ENCODE measurements around the gene EML3.

The EML3 gene

GRCh38 chr11:62607714-62608113, 4.9 kb downstream of the EML3 start:
- Mint-ChIP-seq H3K36me3 (peaks cover 91% of the 10 kb centered on the region), H3K9me3 (no peaks in the 10 kb centered on the region), H3K4me1 (peaks cover 65% of the 10 kb centered on the region), H3K4me3 (no peak overlapping the region), H3K27ac (peak overlapping the region; percentile 34)
- ATAC-seq (no peak), DNase-seq (ENCODE audit: low spot score in 2 of 2) (no peak)

DNA sequence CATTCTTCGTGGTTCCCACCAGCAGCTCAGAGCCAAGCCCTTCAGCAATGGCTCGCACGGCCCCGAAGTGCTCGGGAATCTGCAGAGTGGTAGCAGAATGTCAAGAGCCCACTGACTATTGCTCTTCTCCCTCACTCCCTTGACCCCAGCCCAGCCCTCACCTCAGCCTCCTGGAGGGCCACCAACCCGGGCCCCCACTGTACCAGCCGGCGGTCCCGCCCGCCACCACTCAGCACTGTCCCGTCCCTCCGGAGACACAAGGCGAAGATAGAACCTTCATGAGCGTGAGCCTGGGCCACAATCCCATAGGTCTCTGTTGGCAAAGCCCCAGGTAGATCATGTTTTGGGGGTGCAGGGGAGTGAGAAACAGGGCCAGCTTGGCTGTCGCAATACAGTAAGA, 6.7 kb downstream of the EML3 start:
- ATAC-seq (no peak), DNase-seq (ENCODE audit: low spot score in 2 of 2) (no peak)
- peaks cover 92% of the 10 kb centered on the region for H3K36me3 Mint-ChIP-seq
- no peak overlapping the region for H3K27ac Mint-ChIP-seq
- peaks cover 58% of the 10 kb centered on the region for H3K4me1 Mint-ChIP-seq
- no peak overlapping the region for H3K4me3 Mint-ChIP-seq
- H3K9me3 Mint-ChIP-seq, result no peaks in the 10 kb centered on the region

GRCh38 chr11:62605467-62605866, 7.1 kb downstream of the EML3 start:
- Mint-ChIP-seq H3K4me1 (peaks cover 56% of the 10 kb centered on the region), H3K9me3 (no peaks in the 10 kb centered on the region), H3K27ac (peak overlapping the region; percentile 67), H3K36me3 (peaks cover 92% of the 10 kb centered on the region), H3K4me3 (no peak overlapping the region)
- ATAC-seq (no peak), DNase-seq (ENCODE audit: low spot score in 2 of 2) (no peak)

DNA sequence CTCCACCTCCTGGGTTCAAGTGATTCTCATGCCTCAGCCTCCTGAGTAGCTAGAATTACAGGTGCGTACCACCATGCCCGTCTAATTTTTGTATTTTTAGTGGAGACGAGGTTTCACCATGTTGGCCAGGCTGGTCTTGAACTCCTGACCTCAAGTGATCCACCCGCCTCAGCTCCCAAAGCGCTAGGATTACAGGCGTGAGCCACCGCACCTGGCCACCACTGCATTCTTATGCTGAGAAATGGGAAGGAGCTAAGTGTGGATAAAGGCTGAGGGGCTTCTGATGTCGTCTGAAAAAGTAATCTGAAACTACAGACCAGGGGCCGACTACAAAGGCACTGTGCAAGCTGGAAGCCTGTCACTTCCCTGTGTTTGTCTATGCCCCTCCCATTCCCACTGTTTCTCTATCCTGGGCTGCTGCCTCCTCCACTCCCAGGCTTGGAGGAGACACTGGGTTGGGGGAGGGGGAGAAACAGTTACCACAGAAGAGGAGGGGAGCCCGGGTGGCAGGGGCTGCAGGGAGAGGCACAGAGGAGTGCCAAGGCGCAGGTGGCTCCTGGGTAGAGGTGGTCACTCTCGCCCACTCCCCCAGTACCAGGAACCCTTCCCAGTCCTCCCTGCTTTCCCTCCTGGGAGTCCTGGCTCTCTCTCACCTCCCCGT, 8.0 kb downstream of the EML3 start:
- no peak for DNase-seq (ENCODE audit: low spot score in 2 of 2)
- H3K27ac Mint-ChIP-seq, result peak overlapping the region; percentile 86
- no peak for ATAC-seq
- H3K4me3 Mint-ChIP-seq, result no peak overlapping the region
- peaks cover 57% of the 10 kb centered on the region for H3K4me1 Mint-ChIP-seq
- H3K9me3 Mint-ChIP-seq, result no peaks in the 10 kb centered on the region
- H3K36me3 Mint-ChIP-seq, result peaks cover 95% of the 10 kb centered on the region

GRCh38 chr11:62603776-62604299, 8.7 kb downstream of the EML3 start:
- no peaks in the 10 kb centered on the region for H3K9me3 Mint-ChIP-seq
- DNase-seq (ENCODE audit: low spot score in 2 of 2) (no peak), ATAC-seq (no peak)
- H3K27ac Mint-ChIP-seq, result peak overlapping the region; percentile 86
- H3K36me3 Mint-ChIP-seq, result peaks cover 95% of the 10 kb centered on the region
- H3K4me1 Mint-ChIP-seq, result peaks cover 57% of the 10 kb centered on the region
- peak overlapping the region; percentile 88 for H3K4me3 Mint-ChIP-seq

DNA sequence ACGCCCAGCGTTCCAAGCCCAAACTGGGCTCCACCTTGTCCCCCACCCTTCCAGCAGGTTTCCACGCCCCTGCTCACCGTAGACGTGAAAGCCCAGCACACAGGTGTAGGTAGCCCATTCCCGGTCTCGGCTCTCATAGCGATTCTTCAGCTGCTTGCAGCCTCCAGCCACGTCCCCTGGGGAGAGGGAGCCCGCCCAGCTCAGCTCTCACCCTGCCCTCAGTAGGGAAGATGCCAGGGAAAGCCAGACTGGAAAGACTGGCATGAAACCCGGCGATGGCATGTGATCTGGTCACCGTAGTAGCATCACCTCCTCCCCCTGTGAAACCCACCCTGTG, 9.5 kb downstream of the EML3 start:
- no peak for ATAC-seq
- Mint-ChIP-seq H3K9me3 (no peaks in the 10 kb centered on the region), H3K36me3 (peaks cover 95% of the 10 kb centered on the region), H3K27ac (peak overlapping the region; percentile 86), H3K4me1 (peaks cover 59% of the 10 kb centered on the region), H3K4me3 (peak overlapping the region; percentile 88)
- DNase-seq (ENCODE audit: low spot score in 2 of 2), result no peak

GRCh38 chr11:62602141-62603071, 10.2 kb downstream of the EML3 start:
- Mint-ChIP-seq H3K4me3 (peak overlapping the region; percentile 88), H3K9me3 (no peaks in the 10 kb centered on the region), H3K36me3 (peaks cover 95% of the 10 kb centered on the region), H3K4me1 (peaks cover 59% of the 10 kb centered on the region), H3K27ac (peak overlapping the region; percentile 96)
- no peak for DNase-seq (ENCODE audit: low spot score in 2 of 2)
- ATAC-seq, result no peak

GRCh38 chr11:62601372-62602140, 11.0 kb downstream of the EML3 start, which contains the start of gene MTA2:
TSS of gene MTA2 (minus strand) at chr11:62601865. CDS start at chr11:62601450, 415 bp downstream.
- peak; percentile 89 for ATAC-seq
- peaks cover 64% of the 10 kb centered on the region for H3K4me1 Mint-ChIP-seq
- peak within 1 kb of the TSS; percentile 88 for H3K4me3 Mint-ChIP-seq
- peak within 1 kb of the TSS; percentile 96 for H3K27ac Mint-ChIP-seq
- H3K36me3 Mint-ChIP-seq, result peaks cover 95% of the 10 kb centered on the region
- peak; percentile 100 for DNase-seq (ENCODE audit: low spot score in 2 of 2)
- H3K9me3 Mint-ChIP-seq, result no peaks in the 10 kb centered on the region

DNA sequence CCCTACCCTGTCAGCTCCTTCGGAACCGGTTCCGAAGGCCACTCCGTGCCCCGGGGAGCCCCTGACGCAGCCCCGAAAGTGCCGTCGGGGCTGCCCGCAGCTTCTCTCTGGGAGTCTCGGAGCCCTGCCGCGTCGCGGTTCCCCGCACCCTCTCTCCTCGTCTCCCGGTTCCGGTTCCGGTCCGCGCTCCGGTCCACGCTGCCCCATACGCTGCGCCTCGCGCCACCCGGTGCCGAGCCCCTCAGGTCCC, 11.5 kb downstream of the EML3 start:
- Mint-ChIP-seq H3K9me3 (no peaks in the 10 kb centered on the region), H3K36me3 (peaks cover 95% of the 10 kb centered on the region), H3K4me1 (peaks cover 64% of the 10 kb centered on the region), H3K27ac (peak overlapping the region; percentile 96), H3K4me3 (peak overlapping the region; percentile 88)
- no peak for ATAC-seq
- no peak for DNase-seq (ENCODE audit: low spot score in 2 of 2)

- H3K4me1 Mint-ChIP-seq, result peaks cover 67% of the 10 kb centered on the region
- DNase-seq (ENCODE audit: low spot score in 2 of 2) (no peak), ATAC-seq (no peak)
- H3K27ac Mint-ChIP-seq, result peak overlapping the region; percentile 96
- H3K4me3 Mint-ChIP-seq, result peak overlapping the region; percentile 88
- H3K9me3 Mint-ChIP-seq, result no peaks in the 10 kb centered on the region
- H3K36me3 Mint-ChIP-seq, result peaks cover 95% of the 10 kb centered on the region
These were observed 12.0 kb downstream of the EML3 start for GRCh38 chr11:62600367-62601121.

DNA sequence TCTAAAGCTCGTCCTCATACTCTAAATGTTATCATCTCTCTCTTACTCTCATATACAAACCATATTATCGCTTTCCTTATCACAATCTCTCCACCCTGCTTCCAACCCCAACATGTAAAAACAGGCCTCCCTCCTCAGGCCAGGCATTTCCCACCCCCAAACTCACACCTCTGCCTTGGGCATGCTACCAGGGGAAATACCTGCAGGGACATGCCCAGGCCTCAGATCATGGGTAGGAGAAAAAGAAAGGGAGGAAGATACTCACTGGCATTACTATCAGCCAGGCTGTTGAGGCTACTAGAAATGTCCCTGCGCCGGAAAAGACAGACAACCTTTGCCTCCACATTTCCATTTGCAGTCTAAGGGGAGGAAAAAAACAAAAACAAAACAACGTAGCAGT, 12.7 kb downstream of the EML3 start:
- peaks cover 95% of the 10 kb centered on the region for H3K36me3 Mint-ChIP-seq
- DNase-seq (ENCODE audit: low spot score in 2 of 2) (no peak), ATAC-seq (no peak)
- peaks cover 64% of the 10 kb centered on the region for H3K4me1 Mint-ChIP-seq
- H3K27ac Mint-ChIP-seq, result peak overlapping the region; percentile 96
- no peaks in the 10 kb centered on the region for H3K9me3 Mint-ChIP-seq
- peak overlapping the region; percentile 88 for H3K4me3 Mint-ChIP-seq

- peaks cover 95% of the 10 kb centered on the region for H3K36me3 Mint-ChIP-seq
- peaks cover 67% of the 10 kb centered on the region for H3K4me1 Mint-ChIP-seq
- DNase-seq (ENCODE audit: low spot score in 2 of 2) (peak; percentile 79 to 95), ATAC-seq (peak; percentile 82)
- H3K27ac Mint-ChIP-seq, result peak overlapping the region; percentile 96
- peak overlapping the region; percentile 88 for H3K4me3 Mint-ChIP-seq
- no peaks in the 10 kb centered on the region for H3K9me3 Mint-ChIP-seq
These were observed 13.4 kb downstream of the EML3 start for GRCh38 chr11:62599069-62599696.

DNA sequence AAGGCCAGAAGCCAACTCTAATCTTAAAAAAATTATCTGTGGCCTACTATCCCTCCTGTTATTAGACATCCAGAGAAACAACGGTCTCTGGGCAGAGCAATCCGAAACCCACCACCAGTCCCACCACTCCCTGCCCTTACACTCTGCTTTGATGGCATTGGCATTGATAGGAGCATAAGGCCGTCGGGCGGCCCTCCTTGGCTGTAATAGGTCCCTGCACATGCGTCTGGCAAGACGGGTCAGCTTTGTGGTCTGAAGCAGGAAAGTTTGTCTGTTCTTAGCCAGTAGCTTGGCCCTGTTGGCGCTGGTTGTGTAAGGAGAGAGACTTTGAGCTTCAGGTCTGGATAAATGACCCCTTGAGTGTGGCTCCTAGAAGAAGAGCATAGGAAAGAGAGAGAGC, 17.5 kb downstream of the EML3 start:
- no peaks in the 10 kb centered on the region for H3K9me3 Mint-ChIP-seq
- H3K4me3 Mint-ChIP-seq, result no peak overlapping the region
- H3K36me3 Mint-ChIP-seq, result peaks cover 91% of the 10 kb centered on the region
- no peak overlapping the region for H3K27ac Mint-ChIP-seq
- DNase-seq (ENCODE audit: low spot score in 2 of 2), result no peak
- ATAC-seq, result no peak
- H3K4me1 Mint-ChIP-seq, result peaks cover 67% of the 10 kb centered on the region

GRCh38 chr11:62593434-62594044, 19.0 kb downstream of the EML3 start:
- peak overlapping the region; percentile 89 for H3K4me3 Mint-ChIP-seq
- peak overlapping the region; percentile 97 for H3K27ac Mint-ChIP-seq
- H3K9me3 Mint-ChIP-seq, result no peaks in the 10 kb centered on the region
- ATAC-seq (peak; percentile 45), DNase-seq (ENCODE audit: low spot score in 2 of 2) (peak; percentile 60 to 86)
- H3K36me3 Mint-ChIP-seq, result peaks cover 86% of the 10 kb centered on the region
- H3K4me1 Mint-ChIP-seq, result peaks cover 51% of the 10 kb centered on the region

Data from stimulated activated effector memory CD8-positive, alpha-beta T cell treated with anti-CD3 and anti-CD28 coated beads, Interleukin-12 subunit alpha, Interleukin-12 subunit beta, amount 100 ng/mL, for 72 hours (primary cell).